ENCODE data around the gene AMOTL1.
"Not testable (repeated sequence)": the region's sequence is repeated elsewhere in the genome, so short reads cannot be mapped to it uniquely, and the experiment has no call there.

AMOTL1 gene

GRCh38 chr11:94786264-94787126 is 18.3 kb downstream of the AMOTL1 start:
- H3K27ac ChIP-seq = no peak overlapping the region
- TF ChIP-seq ZFX (IDR thresholded peaks at IDR 0.05) = no peak
- peak; percentile 89 for TF ChIP-seq CTCF (conservative IDR thresholded peaks at IDR 0.05)

- TF ChIP-seq ZFX (IDR thresholded peaks at IDR 0.05) (no peak), CTCF (conservative IDR thresholded peaks at IDR 0.05) (no peak)
- H3K27ac ChIP-seq = no peak overlapping the region
Observed at GRCh38 chr11:94787801-94788200, 19.6 kb downstream of the AMOTL1 start.

- H3K27ac ChIP-seq = no peak overlapping the region
Observed at GRCh38 chr11:94788396-94788795, 20.2 kb downstream of the AMOTL1 start.

GRCh38 chr11:94790197-94790596 is 22.0 kb downstream of the AMOTL1 start:
- TF ChIP-seq CTCF (conservative IDR thresholded peaks at IDR 0.05) = no peak
- TF ChIP-seq ZFX (IDR thresholded peaks at IDR 0.05) = no peak
- no peak overlapping the region for H3K27ac ChIP-seq

More at GRCh38 chr11:94788396-94788795, 20.2 kb downstream of the AMOTL1 start:
- TF ChIP-seq CTCF (conservative IDR thresholded peaks at IDR 0.05) (no peak), ZFX (IDR thresholded peaks at IDR 0.05) (no peak)

- TF ChIP-seq CTCF (conservative IDR thresholded peaks at IDR 0.05) (no peak), ZFX (IDR thresholded peaks at IDR 0.05) (no peak)
- no peak overlapping the region for H3K27ac ChIP-seq
Observed at GRCh38 chr11:94790661-94791180, 22.6 kb downstream of the AMOTL1 start.

- TF ChIP-seq ZFX (IDR thresholded peaks at IDR 0.05) = no peak
- TF ChIP-seq CTCF (conservative IDR thresholded peaks at IDR 0.05) = no peak
- no peak overlapping the region for H3K27ac ChIP-seq
Observed at GRCh38 chr11:94791216-94791889, 23.2 kb downstream of the AMOTL1 start.

- not testable (repeated sequence) for H3K27ac ChIP-seq
Observed at GRCh38 chr11:94791942-94792341, 23.8 kb downstream of the AMOTL1 start.
